Measurements from ENCODE around the gene TFAP2C.

The TFAP2C gene

DNA sequence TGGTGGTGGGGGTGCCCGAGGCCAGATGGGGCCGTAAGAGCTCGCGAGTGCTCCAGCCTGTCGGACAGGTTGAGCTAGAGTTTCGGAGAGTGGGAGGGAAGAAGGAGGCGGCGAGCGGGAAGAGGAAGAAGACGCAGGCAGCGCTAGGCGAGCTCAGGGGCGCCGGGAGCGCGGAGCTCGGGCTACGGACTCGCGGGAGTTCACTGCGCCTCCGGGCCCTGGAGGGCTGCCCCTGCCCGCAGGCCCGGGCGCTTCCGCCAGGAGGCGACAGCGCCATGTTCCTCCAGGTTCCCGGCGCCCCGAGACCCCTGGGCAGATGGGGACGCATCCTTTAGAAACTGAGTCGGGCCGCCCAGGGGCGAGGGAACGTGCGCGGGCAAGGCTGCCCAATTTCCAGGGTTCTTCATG lies 984 bp downstream of the TFAP2C start:
- Histone ChIP-seq H3K27ac (ENCODE audit: low read length) (peak overlapping the region; percentile 55; the same call in 1 of the 2 replicates), H3K9me3 (replicated peaks; ENCODE audit: insufficient read depth, low read length) (no peaks in the 10 kb centered on the region), H3K4me1 (ENCODE audit: low read length) (no peaks in the 10 kb centered on the region), H4K20me1 (ENCODE audit: insufficient read depth, low read length) (no peaks in the 10 kb centered on the region), H3K79me2 (ENCODE audit: low read length) (peaks cover 6% of the 10 kb centered on the region; the same call in 1 of the 2 replicates), H3F3A (ENCODE audit: insufficient read depth, low read length) (peaks cover 5% of the 10 kb centered on the region; the same call in 1 of the 2 replicates), H3K36me3 (replicated peaks; ENCODE audit: insufficient read depth, low read length) (no peaks in the 10 kb centered on the region), H3K27me3 (replicated peaks; ENCODE audit: insufficient read depth, low read length) (peaks cover 9% of the 10 kb centered on the region; the same call in 1 of the 2 replicates), H2AFZ (ENCODE audit: low read length) (peak overlapping the region; percentile 97), H3K9me2 (replicated peaks; ENCODE audit: insufficient read depth, low read length) (no peaks in the 10 kb centered on the region), H3K9ac (ENCODE audit: low read length) (peak overlapping the region; percentile 84), H3K4me3 (ENCODE audit: low read length) (peak overlapping the region; percentile 98), H3K4me2 (ENCODE audit: low read depth, low read length) (peak overlapping the region; percentile 99)
- peak; percentile 77 for DNase-seq
- TF ChIP-seq EZH2phosphoT487 (IDR thresholded peaks at IDR 0.05; ENCODE audit: low read length) (no peak), EZH2 (optimal IDR thresholded peaks at IDR 0.05; ENCODE audit: low read depth, low read length) (no peak)
- TF ChIP-seq, protein P1, sequence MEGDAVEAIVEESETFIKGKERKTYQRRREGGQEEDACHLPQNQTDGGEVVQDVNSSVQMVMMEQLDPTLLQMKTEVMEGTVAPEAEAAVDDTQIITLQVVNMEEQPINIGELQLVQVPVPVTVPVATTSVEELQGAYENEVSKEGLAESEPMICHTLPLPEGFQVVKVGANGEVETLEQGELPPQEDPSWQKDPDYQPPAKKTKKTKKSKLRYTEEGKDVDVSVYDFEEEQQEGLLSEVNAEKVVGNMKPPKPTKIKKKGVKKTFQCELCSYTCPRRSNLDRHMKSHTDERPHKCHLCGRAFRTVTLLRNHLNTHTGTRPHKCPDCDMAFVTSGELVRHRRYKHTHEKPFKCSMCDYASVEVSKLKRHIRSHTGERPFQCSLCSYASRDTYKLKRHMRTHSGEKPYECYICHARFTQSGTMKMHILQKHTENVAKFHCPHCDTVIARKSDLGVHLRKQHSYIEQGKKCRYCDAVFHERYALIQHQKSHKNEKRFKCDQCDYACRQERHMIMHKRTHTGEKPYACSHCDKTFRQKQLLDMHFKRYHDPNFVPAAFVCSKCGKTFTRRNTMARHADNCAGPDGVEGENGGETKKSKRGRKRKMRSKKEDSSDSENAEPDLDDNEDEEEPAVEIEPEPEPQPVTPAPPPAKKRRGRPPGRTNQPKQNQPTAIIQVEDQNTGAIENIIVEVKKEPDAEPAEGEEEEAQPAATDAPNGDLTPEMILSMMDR (IDR thresholded peaks at IDR 0.05; ENCODE audit: low read length) = peak; percentile 71

- H3K36me3 ChIP-seq (replicated peaks; ENCODE audit: insufficient read depth, low read length) = no peaks in the 10 kb centered on the region
- TF ChIP-seq EZH2 (optimal IDR thresholded peaks at IDR 0.05; ENCODE audit: low read depth, low read length) (no peak), EZH2phosphoT487 (IDR thresholded peaks at IDR 0.05; ENCODE audit: low read length) (no peak)
- TF ChIP-seq, protein P1 (IDR thresholded peaks at IDR 0.05; ENCODE audit: low read length) = no peak
- DNase-seq = no peak
- no peaks in the 10 kb centered on the region for H3K9me3 ChIP-seq (replicated peaks; ENCODE audit: insufficient read depth, low read length)
- H3K27ac ChIP-seq (ENCODE audit: low read length) = no peak overlapping the region
- peak overlapping the region; percentile 84; the same call in 1 of the 2 replicates for H3K9ac ChIP-seq (ENCODE audit: low read length)
- H4K20me1 ChIP-seq (ENCODE audit: insufficient read depth, low read length) = no peaks in the 10 kb centered on the region
- H3K4me2 ChIP-seq (ENCODE audit: low read depth, low read length) = peak overlapping the region; percentile 99
- peaks cover 5% of the 10 kb centered on the region; the same call in 1 of the 2 replicates for H3F3A ChIP-seq (ENCODE audit: insufficient read depth, low read length)
- H3K27me3 ChIP-seq (replicated peaks; ENCODE audit: insufficient read depth, low read length) = peaks cover 8% of the 10 kb centered on the region; the same call in 1 of the 2 replicates
- H3K9me2 ChIP-seq (replicated peaks; ENCODE audit: insufficient read depth, low read length) = no peaks in the 10 kb centered on the region
- no peaks in the 10 kb centered on the region for H3K4me1 ChIP-seq (ENCODE audit: low read length)
- peak overlapping the region; percentile 98 for H3K4me3 ChIP-seq (ENCODE audit: low read length)
- peaks cover 6% of the 10 kb centered on the region; the same call in 1 of the 2 replicates for H3K79me2 ChIP-seq (ENCODE audit: low read length)
- peak overlapping the region; percentile 97 for H2AFZ ChIP-seq (ENCODE audit: low read length)
Measured at GRCh38 chr20:56630506-56631317, 1.6 kb downstream of the TFAP2C start.

DNA sequence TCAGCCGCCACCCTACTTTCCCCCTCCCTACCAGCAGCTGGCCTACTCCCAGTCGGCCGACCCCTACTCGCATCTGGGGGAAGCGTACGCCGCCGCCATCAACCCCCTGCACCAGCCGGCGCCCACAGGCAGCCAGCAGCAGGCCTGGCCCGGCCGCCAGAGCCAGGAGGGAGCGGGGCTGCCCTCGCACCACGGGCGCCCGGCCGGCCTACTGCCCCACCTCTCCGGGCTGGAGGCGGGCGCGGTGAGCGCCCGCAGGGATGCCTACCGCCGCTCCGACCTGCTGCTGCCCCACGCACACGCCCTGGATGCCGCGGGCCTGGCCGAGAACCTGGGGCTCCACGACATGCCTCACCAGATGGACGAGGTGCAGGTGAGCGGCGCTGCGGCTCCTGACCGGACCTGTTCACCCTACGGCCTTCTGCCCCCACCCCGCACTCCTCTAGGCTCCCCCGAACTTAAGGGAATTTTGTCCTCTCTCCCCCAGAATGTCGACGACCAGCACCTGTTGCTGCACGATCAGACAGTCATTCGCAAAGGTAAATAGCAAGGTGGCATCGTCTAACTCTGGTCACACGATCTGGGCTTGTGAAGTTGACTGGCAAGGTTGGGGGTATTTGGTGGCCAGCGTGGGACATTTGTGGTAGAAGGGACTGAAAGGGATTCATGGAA lies 2.3 kb downstream of the TFAP2C start:
- no peak overlapping the region for H3K9ac ChIP-seq (ENCODE audit: low read length)
- no peaks in the 10 kb centered on the region for H3K36me3 ChIP-seq (replicated peaks; ENCODE audit: insufficient read depth, low read length)
- H4K20me1 ChIP-seq (ENCODE audit: insufficient read depth, low read length) = no peaks in the 10 kb centered on the region
- H3K27me3 ChIP-seq (replicated peaks; ENCODE audit: insufficient read depth, low read length) = peaks cover 6% of the 10 kb centered on the region; the same call in 1 of the 2 replicates
- H3K79me2 ChIP-seq (ENCODE audit: low read length) = peaks cover 6% of the 10 kb centered on the region; the same call in 1 of the 2 replicates
- no peak overlapping the region for H2AFZ ChIP-seq (ENCODE audit: low read length)
- no peak overlapping the region for H3K4me3 ChIP-seq (ENCODE audit: low read length)
- TF ChIP-seq EZH2 (optimal IDR thresholded peaks at IDR 0.05; ENCODE audit: low read depth, low read length) (no peak), EZH2phosphoT487 (IDR thresholded peaks at IDR 0.05; ENCODE audit: low read length) (no peak)
- TF ChIP-seq, protein P1 (IDR thresholded peaks at IDR 0.05; ENCODE audit: low read length) = no peak
- no peaks in the 10 kb centered on the region for H3K9me3 ChIP-seq (replicated peaks; ENCODE audit: insufficient read depth, low read length)
- H3K4me2 ChIP-seq (ENCODE audit: low read depth, low read length) = no peak overlapping the region
- H3K27ac ChIP-seq (ENCODE audit: low read length) = no peak overlapping the region
- H3K9me2 ChIP-seq (replicated peaks; ENCODE audit: insufficient read depth, low read length) = no peaks in the 10 kb centered on the region
- no peak for DNase-seq
- no peaks in the 10 kb centered on the region for H3K4me1 ChIP-seq (ENCODE audit: low read length)
- H3F3A ChIP-seq (ENCODE audit: insufficient read depth, low read length) = peaks cover 5% of the 10 kb centered on the region; the same call in 1 of the 2 replicates

Data from MM.1S (cell line).